Loucy (cell line): ENCODE results near the gene SPOCK2.
"Not testable (repeated sequence)": the region's sequence is repeated elsewhere in the genome, so short reads cannot be mapped to it uniquely, and the experiment has no call there.

Source experiments
- CTCF ChIP-seq: fragments of 200-600 bp; sonication (generic); conservative IDR thresholded peaks from 2 replicates; pipeline ENCODE4 v1.5.1; 2014; ENCODE audit warnings: mild to moderate bottlenecking, antibody characterized with exemption, low read length
- EZH2phosphoT487 ChIP-seq: fragments of 200-600 bp; IDR thresholded peaks from 2 replicates; pipeline ENCODE4 v1.6.1; 2018; ENCODE audit warnings: antibody characterized with exemption, mild to moderate bottlenecking, moderate library complexity, borderline replicate concordance

- TF ChIP-seq CTCF, EZH2phosphoT487: not testable (repeated sequence)
These were observed 55.8 kb downstream of the SPOCK2 start for GRCh38 chr10:72032409-72033162.
